ENCODE results near the gene RNU4-1.
A peak's percentile ranks its signal among the peaks of the same experiment; 100 is the strongest.

Gene RNU4-1

DNA sequence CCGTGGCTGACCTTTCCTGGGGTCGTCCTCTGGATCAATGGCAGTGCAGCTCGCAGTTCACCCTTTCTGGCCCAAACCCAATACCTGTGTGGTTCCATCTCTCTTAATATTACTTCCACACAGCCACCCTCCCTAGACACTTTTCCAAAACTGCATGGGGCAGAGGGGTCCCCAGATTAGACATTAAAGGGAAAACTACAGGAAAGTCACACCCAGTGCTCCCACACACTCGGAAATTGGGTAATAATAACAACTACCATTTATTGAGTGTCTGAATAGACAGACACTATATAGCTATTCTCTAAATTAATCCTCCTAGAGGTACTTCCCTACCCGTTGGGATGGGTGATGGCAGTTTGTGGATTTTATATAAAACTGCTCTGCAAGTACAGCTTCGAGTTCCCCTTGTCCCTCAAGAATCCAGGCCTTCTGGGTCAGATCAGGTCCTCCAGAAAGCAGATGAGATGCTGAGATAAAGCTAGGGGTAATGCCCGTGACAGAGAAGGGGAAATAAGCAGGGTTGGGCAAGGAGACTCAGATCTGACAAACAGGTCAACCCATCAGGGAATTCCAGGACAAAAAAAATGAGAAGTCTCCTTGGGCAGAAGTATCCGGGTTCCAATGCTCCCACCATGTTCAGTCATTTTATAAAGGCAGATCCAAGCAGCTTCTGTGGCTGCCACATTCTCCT, 26.7 kb downstream of the RNU4-1 start:
- Mint-ChIP-seq H3K4me3 (peak overlapping the region; percentile 81), H3K27me3 (no peaks in the 10 kb centered on the region), H3K27ac (peak overlapping the region; percentile 59), H3K9me3 (no peaks in the 10 kb centered on the region), H3K36me3 (ENCODE audit: low read depth) (no peaks in the 10 kb centered on the region), H3K4me1 (ENCODE audit: low read depth) (peaks cover 39% of the 10 kb centered on the region)

DNA sequence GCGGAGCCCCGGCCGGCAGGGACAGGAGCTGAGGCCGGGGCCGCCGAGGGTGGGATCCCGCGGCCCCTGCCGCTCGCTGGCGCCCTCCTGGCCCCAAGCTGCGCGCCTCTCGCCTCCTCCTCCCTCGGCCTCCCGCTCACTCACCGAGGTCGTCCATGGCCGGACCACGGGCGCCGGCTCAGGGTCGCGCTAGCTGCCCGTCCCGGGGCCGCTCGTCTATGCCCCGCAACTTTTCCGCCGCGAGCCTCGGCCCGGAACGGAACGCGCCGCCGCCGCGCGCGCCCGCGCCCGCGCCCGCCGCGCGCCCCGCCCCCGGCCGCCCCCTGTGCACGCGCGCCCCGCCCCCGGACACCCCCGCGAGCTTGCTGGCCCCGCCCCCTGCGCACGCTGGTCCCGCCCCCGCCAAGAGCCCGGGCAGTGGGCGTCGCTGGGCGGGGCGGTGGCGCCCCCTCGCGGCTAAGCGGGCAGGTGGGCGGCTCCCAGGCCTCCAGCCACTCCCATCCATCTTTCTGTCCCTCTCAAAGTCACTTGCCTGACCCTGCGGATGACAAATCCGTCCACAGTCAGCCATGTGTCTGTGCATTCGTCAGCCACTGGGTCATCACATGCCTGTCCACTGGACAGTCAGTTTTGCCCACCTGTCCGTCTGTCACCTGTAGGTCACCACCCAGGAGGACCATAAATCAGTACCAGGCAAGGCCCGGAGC, 27.4 kb downstream of the RNU4-1 start, which contains the start of gene PXN:
PXN (minus strand) TSS at position 258 of the 707 bp plus-strand sequence; CDS start at position 157, 101 bp downstream.
- Mint-ChIP-seq H3K36me3 (ENCODE audit: low read depth) (no peaks in the 10 kb centered on the region), H3K9me3 (no peaks in the 10 kb centered on the region), H3K27ac (peak within 1 kb of the TSS; percentile 86), H3K27me3 (no peaks in the 10 kb centered on the region), H3K4me3 (peak within 1 kb of the TSS; percentile 88), H3K4me1 (ENCODE audit: low read depth) (peaks cover 46% of the 10 kb centered on the region)

DNA sequence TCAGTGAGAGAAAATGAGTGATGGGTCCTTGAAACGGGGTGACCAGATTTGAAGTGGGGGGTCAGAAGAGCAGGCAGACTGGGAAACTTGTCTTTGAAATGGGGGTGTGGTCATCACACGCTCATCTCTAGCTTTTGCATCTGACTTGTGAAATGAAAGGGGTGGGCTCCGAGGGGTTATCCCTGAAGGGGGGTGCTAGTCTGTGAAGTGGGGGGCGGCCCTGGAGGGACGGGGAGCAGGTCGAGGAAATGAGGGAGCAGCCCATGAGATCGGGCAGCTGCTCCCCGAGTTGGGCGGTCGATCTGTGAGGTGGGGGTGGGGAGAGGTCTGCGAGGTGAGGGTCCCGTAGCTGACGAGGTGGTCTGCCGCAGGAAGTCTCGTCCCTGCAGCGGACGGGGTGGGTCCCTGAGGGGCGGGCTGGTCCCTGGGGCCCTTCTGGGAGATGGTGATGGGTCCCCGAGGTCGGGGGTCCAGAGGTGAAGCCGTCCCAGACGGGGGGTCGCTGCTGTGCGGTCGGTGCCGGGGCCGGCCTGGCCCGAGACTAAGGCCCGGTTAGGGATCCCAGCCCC, 28.0 kb downstream of the RNU4-1 start:
- Mint-ChIP-seq H3K9me3 (no peaks in the 10 kb centered on the region), H3K4me1 (ENCODE audit: low read depth) (peaks cover 51% of the 10 kb centered on the region), H3K27ac (peak overlapping the region; percentile 86)

GRCh38 chr12:120264086-120264903, 28.7 kb downstream of the RNU4-1 start:
- Mint-ChIP-seq H3K27ac (peak overlapping the region; percentile 86), H3K36me3 (ENCODE audit: low read depth) (peaks cover 6% of the 10 kb centered on the region), H3K4me1 (ENCODE audit: low read depth) (peaks cover 58% of the 10 kb centered on the region), H3K4me3 (peak overlapping the region; percentile 88), H3K9me3 (no peaks in the 10 kb centered on the region), H3K27me3 (no peaks in the 10 kb centered on the region)

More for the DNA sequence above, 28.0 kb downstream of the RNU4-1 start:
- no peaks in the 10 kb centered on the region for H3K36me3 Mint-ChIP-seq (ENCODE audit: low read depth)
- H3K4me3 Mint-ChIP-seq: peak overlapping the region; percentile 88
- H3K27me3 Mint-ChIP-seq: no peaks in the 10 kb centered on the region

DNA sequence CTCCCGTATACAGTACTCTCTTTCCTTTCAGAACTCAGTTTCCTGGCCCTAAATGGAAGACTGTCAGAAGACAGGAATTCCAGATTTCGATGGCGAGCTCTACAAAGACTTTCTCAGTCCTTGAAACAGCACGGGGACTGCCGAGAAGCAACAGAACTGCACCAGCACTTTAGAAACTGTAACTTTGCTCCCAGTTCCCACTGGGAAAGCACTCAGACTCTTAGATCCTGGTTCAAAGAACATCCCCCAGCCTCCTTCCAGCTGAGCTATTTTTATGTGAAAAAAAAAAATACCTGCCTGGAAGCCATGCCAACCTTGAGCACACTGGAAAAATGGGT, 29.3 kb downstream of the RNU4-1 start:
- Mint-ChIP-seq H3K9me3 (no peaks in the 10 kb centered on the region), H3K4me3 (peak overlapping the region; percentile 88), H3K36me3 (ENCODE audit: low read depth) (peaks cover 7% of the 10 kb centered on the region), H3K27me3 (no peaks in the 10 kb centered on the region), H3K4me1 (ENCODE audit: low read depth) (peaks cover 59% of the 10 kb centered on the region), H3K27ac (no peak overlapping the region)

GRCh38 chr12:120262852-120263747, 29.9 kb downstream of the RNU4-1 start:
- peaks cover 66% of the 10 kb centered on the region for H3K4me1 Mint-ChIP-seq (ENCODE audit: low read depth)
- peaks cover 7% of the 10 kb centered on the region for H3K36me3 Mint-ChIP-seq (ENCODE audit: low read depth)
- H3K4me3 Mint-ChIP-seq: peak overlapping the region; percentile 88
- H3K27me3 Mint-ChIP-seq: no peaks in the 10 kb centered on the region
- no peaks in the 10 kb centered on the region for H3K9me3 Mint-ChIP-seq
- H3K27ac Mint-ChIP-seq: peak overlapping the region; percentile 64

GRCh38 chr12:120261951-120262851, 30.8 kb downstream of the RNU4-1 start:
- peaks cover 75% of the 10 kb centered on the region for H3K4me1 Mint-ChIP-seq (ENCODE audit: low read depth)
- H3K36me3 Mint-ChIP-seq (ENCODE audit: low read depth): peaks cover 7% of the 10 kb centered on the region
- peak overlapping the region; percentile 64 for H3K27ac Mint-ChIP-seq
- H3K4me3 Mint-ChIP-seq: peak overlapping the region; percentile 88
- no peaks in the 10 kb centered on the region for H3K27me3 Mint-ChIP-seq
- no peaks in the 10 kb centered on the region for H3K9me3 Mint-ChIP-seq

DNA sequence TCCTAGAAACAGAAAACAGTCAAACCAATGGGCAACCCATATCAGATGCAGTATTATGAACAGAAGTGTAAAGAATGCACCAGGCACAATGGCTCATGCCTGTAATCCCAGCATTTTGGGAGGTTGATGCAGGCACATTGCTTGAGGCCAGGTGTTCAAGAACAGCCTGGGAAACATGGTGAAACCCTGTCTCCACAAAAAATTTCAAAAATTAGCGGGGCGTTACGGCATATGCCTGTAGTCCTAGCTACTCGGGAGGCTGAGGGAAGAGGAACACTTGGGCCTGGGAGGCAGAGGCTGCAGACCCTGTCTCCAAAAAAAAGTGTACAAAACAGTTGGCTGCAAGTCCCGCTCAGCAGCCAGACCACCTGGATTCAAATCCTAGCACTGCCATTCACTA, 32.4 kb downstream of the RNU4-1 start:
- peaks cover 7% of the 10 kb centered on the region for H3K36me3 Mint-ChIP-seq (ENCODE audit: low read depth)
- H3K9me3 Mint-ChIP-seq: no peaks in the 10 kb centered on the region
- no peak overlapping the region for H3K4me3 Mint-ChIP-seq
- H3K27me3 Mint-ChIP-seq: no peaks in the 10 kb centered on the region
- H3K27ac Mint-ChIP-seq: no peak overlapping the region
- peaks cover 85% of the 10 kb centered on the region for H3K4me1 Mint-ChIP-seq (ENCODE audit: low read depth)

DNA sequence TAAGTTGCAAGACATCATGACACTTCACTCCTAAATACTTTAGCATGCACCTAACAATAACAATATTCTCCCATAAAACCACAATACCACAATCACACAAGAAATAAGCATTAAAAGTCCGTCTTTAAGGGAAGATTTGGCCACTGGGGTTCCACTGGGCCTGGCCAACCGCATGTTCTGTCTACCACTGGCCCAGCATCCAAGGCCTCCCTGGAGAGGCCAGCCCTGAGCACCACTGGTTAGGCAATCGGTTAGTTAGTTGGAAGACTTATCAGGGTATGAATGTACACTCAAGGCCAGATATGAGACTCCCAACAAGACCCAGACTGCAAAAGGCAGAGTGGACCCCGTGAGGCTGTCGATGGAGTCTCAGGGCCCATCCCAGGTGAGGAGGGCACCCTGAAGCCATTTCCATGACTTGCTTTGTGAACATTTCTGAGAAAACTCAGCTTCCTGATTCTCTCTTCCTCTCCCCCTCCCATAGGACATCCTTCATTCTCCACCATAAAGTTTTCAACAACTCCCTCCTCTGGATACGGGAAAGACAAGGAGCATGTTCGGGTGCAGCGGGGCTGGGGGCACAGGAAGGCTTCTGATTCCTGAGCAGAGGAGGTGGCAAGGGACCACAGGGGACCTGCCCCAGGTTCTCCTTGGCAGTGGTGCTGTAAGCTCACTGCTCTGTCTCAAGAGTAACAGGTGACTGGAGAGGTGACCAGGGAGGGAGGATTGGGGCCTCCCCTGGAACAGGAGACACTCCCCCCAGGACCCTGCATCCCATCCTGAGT, 33.4 kb downstream of the RNU4-1 start:
- Mint-ChIP-seq H3K27ac (no peak overlapping the region), H3K4me1 (ENCODE audit: low read depth) (peaks cover 89% of the 10 kb centered on the region), H3K36me3 (ENCODE audit: low read depth) (peaks cover 13% of the 10 kb centered on the region), H3K4me3 (no peak overlapping the region), H3K9me3 (no peaks in the 10 kb centered on the region), H3K27me3 (no peaks in the 10 kb centered on the region)

GRCh38 chr12:120258323-120258896, 34.6 kb downstream of the RNU4-1 start:
- Mint-ChIP-seq H3K27me3 (no peaks in the 10 kb centered on the region), H3K27ac (no peak overlapping the region), H3K9me3 (no peaks in the 10 kb centered on the region), H3K4me3 (no peak overlapping the region), H3K36me3 (ENCODE audit: low read depth) (peaks cover 18% of the 10 kb centered on the region), H3K4me1 (ENCODE audit: low read depth) (peaks cover 89% of the 10 kb centered on the region)

DNA sequence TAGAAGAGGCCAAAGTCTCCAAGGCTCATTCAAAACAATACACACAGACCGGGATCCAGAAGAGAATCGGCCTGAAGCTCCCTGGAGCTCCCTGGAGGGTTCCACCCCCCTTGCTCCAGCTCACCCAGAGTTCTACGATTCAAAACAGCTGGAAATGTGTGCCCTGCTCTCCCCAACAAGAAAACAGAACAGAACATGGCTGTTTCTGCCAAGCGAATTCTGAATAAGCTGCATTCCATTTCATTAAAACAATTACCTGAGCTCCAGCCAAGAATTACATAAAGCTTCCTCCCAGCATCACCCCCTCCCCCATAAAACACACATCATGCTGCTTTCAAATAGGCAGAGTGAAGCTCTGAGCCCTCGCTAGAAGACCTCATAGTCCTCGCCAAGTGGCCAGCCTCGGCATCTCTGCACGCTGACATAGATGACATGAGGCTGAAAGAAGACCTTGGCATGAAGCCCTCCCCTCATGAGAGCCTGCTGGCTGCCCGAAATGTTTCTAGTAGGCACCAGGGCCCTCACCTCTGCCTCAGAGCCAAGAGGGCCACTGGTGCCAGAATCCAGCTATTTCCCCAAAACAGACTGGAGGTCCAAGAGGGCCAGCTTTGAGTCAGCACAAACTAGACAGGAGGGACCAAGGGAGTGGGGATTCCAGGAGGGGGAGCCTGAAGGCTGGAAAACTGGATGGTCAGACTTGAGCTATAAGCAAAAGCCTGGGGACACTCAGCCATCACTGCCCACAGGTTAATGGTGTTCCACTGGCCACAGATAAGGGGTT, 35.8 kb downstream of the RNU4-1 start:
- Mint-ChIP-seq H3K27ac (no peak overlapping the region), H3K4me1 (ENCODE audit: low read depth) (peaks cover 89% of the 10 kb centered on the region), H3K27me3 (no peaks in the 10 kb centered on the region)

DNA sequence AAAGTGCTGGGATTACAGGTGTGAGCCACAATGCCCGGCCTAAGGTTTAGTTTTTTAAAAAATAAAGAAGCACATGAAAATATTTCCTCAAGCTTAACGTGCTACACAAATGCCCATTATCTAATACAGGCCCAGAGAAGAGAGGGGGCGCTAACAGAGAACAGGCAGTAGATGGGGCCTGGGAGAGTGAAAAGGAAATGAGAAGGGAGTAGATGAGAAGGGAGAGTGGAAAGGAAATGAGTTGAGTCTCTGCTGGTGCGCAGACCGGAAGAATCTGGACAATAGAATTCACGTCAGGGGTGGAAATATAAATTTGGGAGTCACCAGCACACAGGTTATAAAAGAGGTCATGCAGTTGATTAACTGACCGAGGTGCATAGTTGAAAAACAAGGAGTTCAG, 38.2 kb downstream of the RNU4-1 start:
- Mint-ChIP-seq H3K9me3 (no peaks in the 10 kb centered on the region), H3K27ac (peak overlapping the region; percentile 12), H3K4me1 (ENCODE audit: low read depth) (peaks cover 90% of the 10 kb centered on the region), H3K27me3 (no peaks in the 10 kb centered on the region), H3K4me3 (no peak overlapping the region), H3K36me3 (ENCODE audit: low read depth) (peaks cover 22% of the 10 kb centered on the region)

More for the DNA sequence above, 35.8 kb downstream of the RNU4-1 start:
- Mint-ChIP-seq H3K4me3 (no peak overlapping the region), H3K9me3 (no peaks in the 10 kb centered on the region), H3K36me3 (ENCODE audit: low read depth) (peaks cover 18% of the 10 kb centered on the region)
